Measurements from ENCODE around the gene LPP. TPM values are rescaled to one million over a fixed set of nuclear protein-coding genes. Genes with fewer than 3 reads are reported as not detected.

LPP gene
- polyA plus RNA-seq, 1 donor (not counting 4 experiments of a cell fraction or from before 2014, with no cell fraction given) = 16.0 TPM

DNA sequence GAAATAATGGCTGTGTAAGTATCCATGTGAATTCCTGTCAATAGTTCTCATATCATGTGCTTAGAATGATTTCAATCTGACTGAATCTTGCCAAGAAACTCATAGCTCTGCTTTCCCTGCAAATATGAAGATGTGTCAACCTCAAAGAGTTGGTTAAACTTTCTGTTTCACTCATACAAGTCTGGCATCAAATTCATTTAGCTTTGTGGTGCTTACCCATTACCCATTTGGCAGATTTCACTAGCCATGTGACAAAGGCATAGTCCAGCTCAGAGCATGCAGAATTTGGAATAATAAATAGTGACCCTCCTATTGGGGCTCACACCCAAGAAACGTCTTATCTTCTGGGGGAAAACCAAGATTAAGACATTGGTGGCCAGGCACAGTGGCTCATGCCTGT, 761.2 kb downstream of the LPP start:
- Histone ChIP-seq H2AFZ (ENCODE audit: control insufficient read depth, low read length) (no peak overlapping the region), H3K79me2 (ENCODE audit: control insufficient read depth, insufficient read depth, low read length) (no peaks in the 10 kb centered on the region), H3K36me3 (ENCODE audit: control insufficient read depth in 2 of 2, extremely low read depth in 1 of 2, insufficient read depth in 2 of 2, low read length in 2 of 2) (no peaks in the 10 kb centered on the region), H4K20me1 (ENCODE audit: control insufficient read depth, extremely low read depth, insufficient read depth, low read length) (no peaks in the 10 kb centered on the region), H3K27ac (ENCODE audit: control insufficient read depth, insufficient read depth, low read length) (no peak overlapping the region), H3K9me1 (ENCODE audit: control insufficient read depth, extremely low read depth, insufficient read depth, low read length) (no peaks in the 10 kb centered on the region), H3K4me3 (ENCODE audit: control insufficient read depth in 2 of 3, extremely low read depth in 1 of 3, insufficient read depth in 2 of 3, low read depth in 1 of 3, low read length in 3 of 3) (no peak overlapping the region), H3K4me2 (ENCODE audit: control insufficient read depth, extremely low read depth, insufficient read depth, low read depth, low read length) (no peak overlapping the region), H3K4me1 (ENCODE audit: control insufficient read depth, extremely low read depth, insufficient read depth, low read length) (no peaks in the 10 kb centered on the region), H3K27me3 (ENCODE audit: control insufficient read depth, extremely low read depth, insufficient read depth, low read length) (no peaks in the 10 kb centered on the region), H3K9me3 (ENCODE audit: control insufficient read depth, low read depth, low read length) (no peaks in the 10 kb centered on the region), H3K9ac (ENCODE audit: control insufficient read depth, extremely low read depth, insufficient read depth, low read length) (no peak overlapping the region)
- TF ChIP-seq CTCF (optimal IDR thresholded peaks at IDR 0.05 in 1 of 3, IDR thresholded peaks at IDR 0.05 in 1 of 3, conservative IDR thresholded peaks at IDR 0.05 in 1 of 3; ENCODE audit: extremely low read depth in 1 of 3, insufficient read depth in 2 of 3, low read length in 3 of 3) (no peak), EZH2 (IDR thresholded peaks at IDR 0.05; ENCODE audit: low read length) (no peak)
- dilution Hi-C loops (cut with MboI; ENCODE audit: extremely low pct_ligation_motif_present, low sequenced_read_pairs) = no loop called here
- FAIRE-seq (no peak), DNase-seq (ENCODE audit: low read depth, low spot score) (no peak)

DNA sequence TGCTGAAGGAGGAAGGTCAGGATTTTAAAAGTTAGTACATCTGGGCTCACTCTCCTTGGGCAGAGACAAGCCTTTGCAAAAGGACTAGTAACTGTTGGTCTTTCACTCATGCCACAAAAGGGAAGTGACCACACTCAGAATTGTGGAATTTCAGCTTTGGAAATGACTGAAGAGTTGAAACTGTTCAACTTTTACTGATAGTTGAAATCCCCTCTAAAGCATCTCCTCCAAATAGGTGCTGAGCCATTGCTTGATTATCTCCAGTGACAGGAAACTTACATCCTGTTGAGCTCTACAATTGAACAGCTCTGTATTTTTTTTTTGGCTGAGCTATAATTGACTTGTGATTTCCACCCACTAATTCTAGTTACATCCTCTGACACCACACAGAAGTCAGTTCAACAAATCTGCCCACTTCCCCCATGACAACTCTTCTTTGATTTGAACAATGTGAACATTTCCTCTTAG, 763.0 kb downstream of the LPP start:
- H3K79me2 ChIP-seq (ENCODE audit: control insufficient read depth, insufficient read depth, low read length) = no peaks in the 10 kb centered on the region
- no peak overlapping the region for H3K9ac ChIP-seq (ENCODE audit: control insufficient read depth, extremely low read depth, insufficient read depth, low read length)
- H3K9me3 ChIP-seq (ENCODE audit: control insufficient read depth, low read depth, low read length) = no peaks in the 10 kb centered on the region
- H4K20me1 ChIP-seq (ENCODE audit: control insufficient read depth, extremely low read depth, insufficient read depth, low read length) = no peaks in the 10 kb centered on the region
- FAIRE-seq = no peak
- no peaks in the 10 kb centered on the region for H3K9me1 ChIP-seq (ENCODE audit: control insufficient read depth, extremely low read depth, insufficient read depth, low read length)
- no peak overlapping the region for H3K4me3 ChIP-seq (ENCODE audit: control insufficient read depth in 2 of 3, extremely low read depth in 1 of 3, insufficient read depth in 2 of 3, low read depth in 1 of 3, low read length in 3 of 3)
- H3K27ac ChIP-seq (ENCODE audit: control insufficient read depth, insufficient read depth, low read length) = no peak overlapping the region
- H3K4me1 ChIP-seq (ENCODE audit: control insufficient read depth, extremely low read depth, insufficient read depth, low read length) = no peaks in the 10 kb centered on the region
- no peaks in the 10 kb centered on the region for H3K36me3 ChIP-seq (ENCODE audit: control insufficient read depth in 2 of 2, extremely low read depth in 1 of 2, insufficient read depth in 2 of 2, low read length in 2 of 2)
- H3K27me3 ChIP-seq (ENCODE audit: control insufficient read depth, extremely low read depth, insufficient read depth, low read length) = no peaks in the 10 kb centered on the region
- TF ChIP-seq CTCF (optimal IDR thresholded peaks at IDR 0.05 in 1 of 3, IDR thresholded peaks at IDR 0.05 in 1 of 3, conservative IDR thresholded peaks at IDR 0.05 in 1 of 3; ENCODE audit: extremely low read depth in 1 of 3, insufficient read depth in 2 of 3, low read length in 3 of 3) = no peak
- no peak for TF ChIP-seq EZH2 (IDR thresholded peaks at IDR 0.05; ENCODE audit: low read length)
- dilution Hi-C loops (cut with MboI; ENCODE audit: extremely low pct_ligation_motif_present, low sequenced_read_pairs) = no loop called here
- DNase-seq (ENCODE audit: low read depth, low spot score) = no peak
- no peak overlapping the region for H2AFZ ChIP-seq (ENCODE audit: control insufficient read depth, low read length)
- H3K4me2 ChIP-seq (ENCODE audit: control insufficient read depth, extremely low read depth, insufficient read depth, low read depth, low read length) = no peak overlapping the region

Data from keratinocyte (primary cell).